GM10266 (cell line): ENCODE results near the gene CAPZA2.

Source experiments
- DNase-seq: peaks from one replicate; pipeline ENCODE4 v3.0.0; 2012; ENCODE audit errors: extremely low spot score
- TF ChIP-seq, protein P1 (sequence below): IDR thresholded peaks from 2 replicates; pipeline ENCODE4 v1.5.1; 2012; ENCODE audit warnings: mild to moderate bottlenecking, low read depth; ENCODE audit not compliant: control insufficient read depth, insufficient read depth; ENCODE audit errors: missing control alignments

The CAPZA2 gene

DNA sequence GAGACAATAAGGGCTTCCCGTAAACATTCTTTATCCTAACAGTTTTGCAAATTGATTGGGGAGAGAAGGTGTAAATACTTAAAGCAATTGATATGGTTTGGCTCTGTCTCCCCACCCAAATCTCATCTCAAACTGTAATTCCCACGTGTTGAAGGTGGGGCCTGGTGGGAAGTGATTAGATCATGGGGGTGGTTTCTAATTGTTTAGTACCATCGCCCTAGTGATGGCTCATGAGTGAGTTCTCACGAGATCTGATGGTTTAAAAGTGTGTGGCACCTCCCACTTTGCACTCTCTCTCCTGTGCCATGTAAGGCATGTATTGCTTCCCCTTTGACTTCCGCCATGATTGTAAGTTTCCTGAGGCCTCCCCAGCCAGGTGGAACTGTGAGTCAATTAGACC, 22.1 kb upstream of the CAPZA2 start:
- no peak for DNase-seq

DNA sequence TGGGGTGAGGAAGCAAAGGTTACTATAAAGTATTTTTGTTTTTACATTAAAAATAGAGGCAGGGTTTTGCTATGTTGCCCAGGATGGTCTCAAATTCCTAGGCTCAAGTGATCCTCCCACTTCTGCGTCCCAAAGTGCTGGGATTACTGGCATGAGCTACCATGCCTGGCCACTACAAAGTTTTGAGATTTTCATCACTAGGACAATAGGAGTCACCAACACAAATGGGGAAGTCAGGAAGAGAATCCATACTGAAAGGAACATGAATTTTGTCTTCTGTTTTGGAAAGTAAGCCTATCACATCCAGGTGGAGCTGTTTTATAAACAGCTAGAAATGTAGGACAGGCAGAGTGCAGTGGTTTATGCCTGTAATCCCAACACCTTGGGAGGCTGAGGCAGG, 20.0 kb upstream of the CAPZA2 start:
- no peak for DNase-seq

More for the DNA sequence above, 22.1 kb upstream of the CAPZA2 start:
- TF ChIP-seq, protein P1, sequence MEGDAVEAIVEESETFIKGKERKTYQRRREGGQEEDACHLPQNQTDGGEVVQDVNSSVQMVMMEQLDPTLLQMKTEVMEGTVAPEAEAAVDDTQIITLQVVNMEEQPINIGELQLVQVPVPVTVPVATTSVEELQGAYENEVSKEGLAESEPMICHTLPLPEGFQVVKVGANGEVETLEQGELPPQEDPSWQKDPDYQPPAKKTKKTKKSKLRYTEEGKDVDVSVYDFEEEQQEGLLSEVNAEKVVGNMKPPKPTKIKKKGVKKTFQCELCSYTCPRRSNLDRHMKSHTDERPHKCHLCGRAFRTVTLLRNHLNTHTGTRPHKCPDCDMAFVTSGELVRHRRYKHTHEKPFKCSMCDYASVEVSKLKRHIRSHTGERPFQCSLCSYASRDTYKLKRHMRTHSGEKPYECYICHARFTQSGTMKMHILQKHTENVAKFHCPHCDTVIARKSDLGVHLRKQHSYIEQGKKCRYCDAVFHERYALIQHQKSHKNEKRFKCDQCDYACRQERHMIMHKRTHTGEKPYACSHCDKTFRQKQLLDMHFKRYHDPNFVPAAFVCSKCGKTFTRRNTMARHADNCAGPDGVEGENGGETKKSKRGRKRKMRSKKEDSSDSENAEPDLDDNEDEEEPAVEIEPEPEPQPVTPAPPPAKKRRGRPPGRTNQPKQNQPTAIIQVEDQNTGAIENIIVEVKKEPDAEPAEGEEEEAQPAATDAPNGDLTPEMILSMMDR = no peak

DNA sequence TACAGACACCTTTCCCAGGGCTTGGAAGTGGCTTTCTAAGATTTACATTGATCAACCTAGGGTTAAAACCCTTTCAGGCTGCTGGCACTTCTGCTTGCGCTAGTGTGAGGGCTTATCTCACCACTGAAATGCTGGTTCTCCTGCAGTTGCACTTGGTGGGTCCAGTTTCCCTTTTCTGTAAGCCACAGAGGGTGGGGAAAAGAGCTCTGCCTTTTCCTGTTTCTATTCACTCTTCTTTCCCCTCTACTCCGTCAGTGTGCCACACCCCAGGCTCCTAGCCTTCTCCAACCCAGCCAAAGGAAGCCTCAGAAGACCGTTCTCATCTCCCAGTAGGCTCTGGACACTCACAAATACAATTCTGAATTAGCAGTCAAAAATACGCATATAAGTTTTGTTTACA, 19.0 kb upstream of the CAPZA2 start:
- no peak for DNase-seq
- TF ChIP-seq, protein P1 = no peak

More for the DNA sequence above, 20.0 kb upstream of the CAPZA2 start:
- TF ChIP-seq, protein P1 = no peak

DNA sequence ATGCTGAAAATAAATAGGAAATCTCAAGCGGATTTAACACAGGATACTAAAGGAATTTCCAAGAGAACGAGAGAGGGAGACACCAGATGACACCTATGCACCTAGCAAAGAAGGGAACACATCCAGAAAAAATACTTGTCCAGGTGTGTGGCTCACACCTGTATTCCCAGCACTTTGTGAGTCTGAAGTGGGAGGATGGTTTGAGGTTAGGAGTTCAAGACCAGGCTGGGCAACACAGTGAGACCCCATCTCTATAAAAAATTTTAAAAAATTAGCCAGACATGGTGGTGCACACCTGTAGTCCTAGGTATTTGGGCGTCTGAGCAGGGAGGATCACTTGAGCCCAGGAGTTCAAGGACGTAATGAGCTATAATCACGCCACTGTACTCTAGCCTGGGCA, 11.2 kb upstream of the CAPZA2 start:
- no peak for DNase-seq
- TF ChIP-seq, protein P1 = no peak

DNA sequence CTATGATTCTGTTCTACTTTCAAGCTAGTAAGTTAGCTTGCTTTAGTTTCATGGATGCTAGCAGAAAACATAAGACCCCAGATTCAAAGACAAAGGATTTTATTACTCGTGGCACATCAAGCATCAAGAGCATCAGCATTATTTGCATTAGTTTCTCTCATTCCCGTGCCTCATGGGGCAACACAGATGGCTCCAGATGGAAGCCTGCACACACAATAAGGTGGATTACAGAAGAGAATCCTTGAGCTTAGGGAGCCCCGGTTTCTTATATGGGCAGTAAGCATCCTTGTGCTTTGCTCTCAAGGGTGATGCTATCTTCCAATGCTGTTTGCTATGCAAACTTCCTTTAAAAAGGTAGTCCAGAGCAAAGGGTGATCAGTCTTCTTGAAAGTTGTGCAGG, 10.7 kb upstream of the CAPZA2 start:
- TF ChIP-seq, protein P1 = no peak
- no peak for DNase-seq

DNA sequence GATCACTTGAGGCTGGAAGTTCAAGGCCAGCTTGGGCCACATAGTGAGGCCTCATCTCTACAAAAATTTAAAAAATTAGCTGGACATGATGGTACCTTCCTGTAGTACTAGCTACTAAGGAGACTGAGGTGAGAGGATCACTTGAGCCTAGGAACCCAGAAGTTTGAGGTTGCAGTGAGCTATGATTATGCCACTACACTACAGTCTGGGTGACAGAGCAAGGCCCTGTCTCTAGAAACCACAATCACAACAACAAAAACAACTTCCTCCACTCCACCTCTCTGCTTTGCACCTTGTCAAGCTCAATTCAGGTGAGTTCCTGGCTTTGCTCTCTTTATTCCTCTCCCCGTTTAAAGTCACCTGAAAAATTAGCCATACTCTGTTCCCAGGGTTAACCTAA, 8.3 kb upstream of the CAPZA2 start:
- no peak for DNase-seq
- TF ChIP-seq, protein P1 = no peak

DNA sequence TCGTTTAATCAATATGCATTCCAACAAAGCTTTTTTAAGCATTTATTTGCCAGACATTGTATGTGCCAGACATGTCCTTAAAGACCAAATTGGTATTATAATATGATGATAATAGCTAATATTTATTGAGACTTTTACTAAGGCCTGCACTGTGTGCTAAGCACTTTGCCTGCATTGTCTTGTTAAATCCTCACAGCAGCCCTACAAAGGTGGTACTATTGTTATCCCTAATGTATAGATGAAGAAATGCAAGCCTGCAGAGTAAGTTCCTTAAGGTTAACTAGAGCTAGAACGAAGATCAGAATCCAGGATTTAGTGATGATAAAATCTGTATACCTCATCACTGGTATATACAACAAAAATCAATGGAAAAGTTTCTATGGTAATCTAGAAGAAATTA, 5.3 kb upstream of the CAPZA2 start:
- DNase-seq = no peak

More for the DNA sequence above, 5.3 kb upstream of the CAPZA2 start:
- TF ChIP-seq, protein P1 = no peak
